BJ (cell line): ENCODE measurements around the gene IQCM. TPM values are rescaled to one million over a fixed set of nuclear protein-coding genes. Genes with fewer than 3 reads are reported as not detected.
A peak's percentile ranks its signal among the peaks of the same experiment; 100 is the strongest.

Experiments
- CTCF ChIA-PET: fragments of 350-600 bp; formaldehyde crosslinking; extraction: SDS; loops from one replicate; lab custom pipeline; 2021; ENCODE audit warnings: antibody characterized with exemption, inconsistent platforms; lab: Yijun Ruan, JAX
- POLR2A ChIA-PET: fragments of 300-600 bp; sonication (Branson Sonifier 250); formaldehyde crosslinking; extraction: SDS; loops from one replicate; lab custom pipeline; 2021; ENCODE audit warnings: antibody characterized with exemption; lab: Charles Lee
- DNase-seq: peaks from one replicate; pipeline ENCODE4 v3.0.0-alpha.2; 2011; ENCODE audit warnings: low read depth
- H3K27me3 ChIP-seq: 2 replicates; pipeline ENCODE4 v1.6.0; 2011; ENCODE audit warnings: low read length; ENCODE audit not compliant: control insufficient read depth, insufficient read depth
- H3K36me3 ChIP-seq: 2 replicates; pipeline ENCODE4 v1.5.1; 2011; ENCODE audit warnings: low read length; ENCODE audit not compliant: control insufficient read depth, insufficient read depth
- H3K4me3 ChIP-seq: 2 replicates; pipeline ENCODE4 v1.5.1; 2011; ENCODE audit warnings: low read depth, mild to moderate bottlenecking, control low read depth, low read length
- CTCF ChIP-seq: IDR thresholded peaks from 2 replicates; pipeline ENCODE4 v1.5.1; 2011; ENCODE audit warnings: low read depth, mild to moderate bottlenecking, control low read depth, inconsistent platforms, low read length, moderate library complexity; ENCODE audit not compliant: insufficient read depth
- polyA plus RNA-seq: library from polyadenylated mRNA; depleted of rRNA; stranded (reverse); fragments of >200 nt; gene quantifications from 2 replicates; pipeline ENCODE4 v1.2.3, GENCODE V29; 2011

The IQCM gene
- polyA plus RNA-seq, 1 experiment = not detected

- Histone ChIP-seq H3K36me3 (no peaks in the 10 kb centered on the region), H3K27me3 (no peaks in the 10 kb centered on the region), H3K4me3 (no peak overlapping the region)
- DNase-seq = no peak
- ChIA-PET CTCF (interaction anchor here (0.7 to 1.0 kb wide), 2 partner anchors 11 to 260 kb away, joined by 3 read pairs; no protein-coding TSS in a partner anchor), POLR2A (no interaction called here)
- TF ChIP-seq CTCF = no peak
Measured at GRCh38 chr4:149631629-149632028, 184.0 kb downstream of the IQCM start.

- Histone ChIP-seq H3K4me3 (no peak overlapping the region), H3K27me3 (no peaks in the 10 kb centered on the region), H3K36me3 (no peaks in the 10 kb centered on the region)
- no peak for DNase-seq
- no peak for TF ChIP-seq CTCF
- CTCF ChIA-PET = no interaction called here
- POLR2A ChIA-PET = no interaction called here
Measured at GRCh38 chr4:149630064-149630463, 185.6 kb downstream of the IQCM start.

- Histone ChIP-seq H3K4me3 (no peak overlapping the region), H3K36me3 (no peaks in the 10 kb centered on the region), H3K27me3 (no peaks in the 10 kb centered on the region)
- TF ChIP-seq CTCF = no peak
- ChIA-PET POLR2A (interaction anchor here (0.6 kb wide), 2 partner anchors 25 to 295 kb away, joined by 3 read pairs; no protein-coding TSS in a partner anchor), CTCF (no interaction called here)
- peak; percentile 4 for DNase-seq
Measured at GRCh38 chr4:149605601-149606378, 209.9 kb downstream of the IQCM start.

GRCh38 chr4:149604827-149605226 is 210.8 kb downstream of the IQCM start:
- no peaks in the 10 kb centered on the region for H3K27me3 ChIP-seq
- no peak overlapping the region for H3K4me3 ChIP-seq
- no peak for DNase-seq
- no peaks in the 10 kb centered on the region for H3K36me3 ChIP-seq
- CTCF ChIA-PET = no interaction called here
- TF ChIP-seq CTCF = no peak
- POLR2A ChIA-PET = no interaction called here

GRCh38 chr4:149595500-149595899 is 220.1 kb downstream of the IQCM start:
- Histone ChIP-seq H3K4me3 (no peak overlapping the region), H3K36me3 (no peaks in the 10 kb centered on the region), H3K27me3 (no peaks in the 10 kb centered on the region)
- ChIA-PET POLR2A (no interaction called here), CTCF (no interaction called here)
- no peak for TF ChIP-seq CTCF
- DNase-seq = no peak
